ENCODE data around the gene FLRT2. TPM values are rescaled to one million over a fixed set of nuclear protein-coding genes. Genes with fewer than 3 reads are reported as not detected.

Gene FLRT2
- total RNA-seq, 2 experiments from 2014 or later = not detected

- CTCF ChIA-PET = no interaction called here
- POLR2A ChIA-PET = no interaction called here
Observed at GRCh38 chr14:85634205-85634604, 104.3 kb downstream of the FLRT2 start.

DNA sequence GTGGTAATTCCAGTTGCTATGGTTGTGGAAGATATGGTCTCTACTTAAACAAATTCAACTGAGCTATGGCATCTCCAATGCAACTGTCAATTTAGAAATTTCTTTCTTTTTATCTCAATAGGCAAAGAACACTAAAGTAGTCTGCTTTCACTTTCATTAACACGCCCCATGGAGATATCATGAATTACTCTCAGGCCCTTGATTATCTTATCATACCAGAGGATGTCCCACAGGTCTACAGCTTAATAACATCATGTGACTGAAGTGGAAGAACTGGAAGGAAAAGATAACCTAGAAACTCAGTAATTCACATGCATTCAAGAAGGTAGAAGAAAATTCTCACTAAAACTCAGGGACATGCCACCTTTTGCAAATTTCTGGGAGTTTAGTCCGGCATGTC, 114.3 kb downstream of the FLRT2 start:
- POLR2A ChIA-PET = no interaction called here

DNA sequence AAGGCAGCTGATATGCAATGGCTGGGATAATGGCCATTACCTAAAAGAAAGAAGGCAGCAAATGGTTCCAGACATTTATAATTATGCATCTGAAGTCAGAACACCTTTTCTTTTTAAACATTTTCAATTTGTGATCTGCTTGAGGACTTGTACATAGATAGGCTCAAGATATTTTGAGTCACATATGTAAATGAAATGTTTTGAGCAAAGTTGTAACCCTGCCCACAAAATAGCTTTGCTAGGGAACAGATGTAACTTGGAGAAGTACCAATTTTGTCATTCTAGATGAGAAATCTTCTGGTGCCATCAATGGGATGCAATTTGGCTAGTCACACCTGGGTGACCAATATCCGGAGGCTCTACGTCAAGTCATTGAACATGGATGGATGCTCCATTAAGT, 123.1 kb downstream of the FLRT2 start:
- ChIA-PET POLR2A (no interaction called here), CTCF (no interaction called here)

More for the DNA sequence above, 114.3 kb downstream of the FLRT2 start:
- CTCF ChIA-PET = no interaction called here

GRCh38 chr14:85660243-85660922, 130.4 kb downstream of the FLRT2 start:
- CTCF ChIA-PET = no interaction called here

GRCh38 chr14:85662096-85662495, 132.2 kb downstream of the FLRT2 start:
- ChIA-PET POLR2A (no interaction called here), CTCF (no interaction called here)

More at GRCh38 chr14:85660243-85660922, 130.4 kb downstream of the FLRT2 start:
- POLR2A ChIA-PET = no interaction called here

DNA sequence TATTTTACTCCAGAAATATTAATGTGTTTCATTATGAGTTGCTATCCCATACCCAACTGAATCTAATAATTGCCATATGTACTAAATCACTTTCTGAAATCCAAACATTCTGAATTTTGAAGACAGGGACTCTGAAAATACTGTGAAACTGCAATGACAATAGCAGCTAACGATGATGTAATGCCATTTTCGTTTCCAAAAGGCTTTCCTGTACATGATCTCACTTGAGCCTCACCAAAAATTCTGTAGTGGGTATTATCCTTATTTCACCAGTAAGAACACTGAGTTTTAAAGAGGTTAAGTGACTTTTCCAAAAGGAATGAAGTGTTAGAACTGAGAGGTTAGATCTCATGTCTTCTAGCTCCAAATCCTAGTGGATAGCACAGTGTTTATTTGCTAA, 133.3 kb downstream of the FLRT2 start:
- POLR2A ChIA-PET = no interaction called here
- CTCF ChIA-PET = no interaction called here

DNA sequence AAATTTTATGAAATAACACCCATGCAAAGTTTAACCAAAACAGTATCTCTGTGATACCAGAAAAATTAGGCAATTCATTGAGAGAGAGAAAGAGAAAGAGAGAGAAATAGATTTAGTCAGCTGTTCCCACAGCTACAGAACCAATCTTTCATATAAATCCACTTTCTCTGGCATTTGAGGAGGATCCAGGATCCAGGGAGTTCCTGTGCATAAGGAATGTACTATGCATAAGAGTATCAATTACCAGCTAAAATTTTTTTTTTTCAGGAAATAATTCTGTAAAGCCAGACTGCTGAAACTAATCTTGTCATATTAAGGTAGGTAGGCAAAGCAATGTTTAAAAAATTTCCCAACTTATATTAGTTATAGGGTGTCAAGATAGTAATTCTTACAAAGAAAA, 133.7 kb downstream of the FLRT2 start:
- ChIA-PET CTCF (no interaction called here), POLR2A (no interaction called here)

DNA sequence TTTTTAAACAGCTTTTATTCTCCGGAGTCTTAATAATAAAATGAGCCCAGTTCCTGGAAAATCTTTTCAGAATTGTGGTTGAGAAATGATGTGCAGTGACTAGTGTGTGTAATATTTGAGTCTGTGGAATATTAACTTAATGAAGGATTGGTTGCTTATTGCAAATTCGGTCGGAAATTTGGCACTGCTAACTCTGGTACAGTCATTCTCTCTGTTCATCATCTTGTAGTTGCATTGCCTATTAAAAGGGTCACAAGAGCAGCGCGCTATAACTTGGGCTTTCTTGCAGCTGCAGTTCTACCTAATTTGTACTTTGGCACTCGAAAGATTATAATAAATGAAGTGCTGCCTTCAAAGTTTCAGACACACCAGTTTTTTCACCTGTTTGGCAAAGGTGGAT, 146.0 kb downstream of the FLRT2 start:
- ChIA-PET CTCF (no interaction called here), POLR2A (no interaction called here)

- ChIA-PET CTCF (no interaction called here), POLR2A (no interaction called here)
Observed at GRCh38 chr14:85686908-85687307, 157.0 kb downstream of the FLRT2 start.

DNA sequence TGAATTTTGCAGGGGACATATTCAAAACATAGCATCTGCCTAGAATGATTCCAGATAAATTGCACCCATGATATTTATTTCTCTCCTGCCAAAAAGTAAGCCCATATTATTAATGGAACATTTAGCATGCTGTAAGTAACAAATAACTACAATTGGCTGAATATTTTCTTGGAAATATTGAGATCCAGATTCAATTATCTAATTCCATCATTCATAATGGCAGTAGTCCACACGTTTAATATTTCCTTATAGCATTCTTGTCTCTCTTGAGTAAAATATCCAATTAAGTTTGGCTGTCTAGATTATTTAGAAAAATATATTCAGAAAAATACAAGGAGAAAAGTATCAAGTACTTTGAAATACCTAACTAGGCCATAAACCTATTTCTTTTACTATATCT, 157.5 kb downstream of the FLRT2 start:
- POLR2A ChIA-PET = no interaction called here

GRCh38 chr14:85688006-85688405, 158.1 kb downstream of the FLRT2 start:
- ChIA-PET CTCF (no interaction called here), POLR2A (no interaction called here)

More for the DNA sequence above, 157.5 kb downstream of the FLRT2 start:
- CTCF ChIA-PET = no interaction called here

GRCh38 chr14:85695300-85695699, 165.4 kb downstream of the FLRT2 start:
- ChIA-PET CTCF (no interaction called here), POLR2A (no interaction called here)

- CTCF ChIA-PET = no interaction called here
- POLR2A ChIA-PET = no interaction called here
Observed at GRCh38 chr14:85701116-85701515, 171.2 kb downstream of the FLRT2 start.

GRCh38 chr14:85701763-85702162, 171.8 kb downstream of the FLRT2 start:
- ChIA-PET CTCF (no interaction called here), POLR2A (no interaction called here)

DNA sequence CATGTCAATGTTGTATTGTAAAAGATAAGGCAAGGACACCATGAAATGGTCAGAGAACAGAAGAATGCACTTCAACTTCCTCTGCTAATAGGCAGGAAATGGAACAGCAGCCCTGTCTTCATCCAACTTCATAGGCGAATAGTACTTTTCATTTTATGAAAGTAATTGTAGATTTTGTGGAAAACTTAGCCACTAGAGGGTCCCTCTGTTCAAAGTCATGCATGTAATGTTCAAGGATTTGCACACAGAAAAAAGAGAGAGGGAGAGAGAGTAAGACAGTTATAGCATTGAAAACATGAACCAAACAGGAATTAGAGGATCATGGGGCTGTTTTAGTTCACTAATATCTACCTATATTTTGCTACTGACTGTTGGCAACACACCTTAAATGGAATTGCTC, 172.2 kb downstream of the FLRT2 start:
- ChIA-PET POLR2A (no interaction called here), CTCF (no interaction called here)

- POLR2A ChIA-PET = no interaction called here
- CTCF ChIA-PET = no interaction called here
Observed at GRCh38 chr14:85702997-85703396, 173.1 kb downstream of the FLRT2 start.
